Fibroblast of mammary gland (primary cell): ENCODE measurements around the gene IL19.
A peak's percentile ranks its signal among the peaks of the same experiment; 100 is the strongest.

Experiments
- DNase-seq: peaks from one replicate; pipeline ENCODE4 v3.0.0-alpha.2; 2010; ENCODE audit warnings: low read depth
- H3K4me3 ChIP-seq: 2 replicates; pipeline ENCODE4 v1.5.1; 2011; ENCODE audit warnings: low read depth, mild to moderate bottlenecking, low read length, moderate library complexity; ENCODE audit not compliant: control insufficient read depth
- TF ChIP-seq, protein P1 (sequence below): conservative IDR thresholded peaks from 2 replicates; pipeline ENCODE4 v1.5.1; 2011; ENCODE audit warnings: low read depth, low read length, inconsistent platforms; ENCODE audit not compliant: control insufficient read depth, insufficient read depth

Gene IL19

DNA sequence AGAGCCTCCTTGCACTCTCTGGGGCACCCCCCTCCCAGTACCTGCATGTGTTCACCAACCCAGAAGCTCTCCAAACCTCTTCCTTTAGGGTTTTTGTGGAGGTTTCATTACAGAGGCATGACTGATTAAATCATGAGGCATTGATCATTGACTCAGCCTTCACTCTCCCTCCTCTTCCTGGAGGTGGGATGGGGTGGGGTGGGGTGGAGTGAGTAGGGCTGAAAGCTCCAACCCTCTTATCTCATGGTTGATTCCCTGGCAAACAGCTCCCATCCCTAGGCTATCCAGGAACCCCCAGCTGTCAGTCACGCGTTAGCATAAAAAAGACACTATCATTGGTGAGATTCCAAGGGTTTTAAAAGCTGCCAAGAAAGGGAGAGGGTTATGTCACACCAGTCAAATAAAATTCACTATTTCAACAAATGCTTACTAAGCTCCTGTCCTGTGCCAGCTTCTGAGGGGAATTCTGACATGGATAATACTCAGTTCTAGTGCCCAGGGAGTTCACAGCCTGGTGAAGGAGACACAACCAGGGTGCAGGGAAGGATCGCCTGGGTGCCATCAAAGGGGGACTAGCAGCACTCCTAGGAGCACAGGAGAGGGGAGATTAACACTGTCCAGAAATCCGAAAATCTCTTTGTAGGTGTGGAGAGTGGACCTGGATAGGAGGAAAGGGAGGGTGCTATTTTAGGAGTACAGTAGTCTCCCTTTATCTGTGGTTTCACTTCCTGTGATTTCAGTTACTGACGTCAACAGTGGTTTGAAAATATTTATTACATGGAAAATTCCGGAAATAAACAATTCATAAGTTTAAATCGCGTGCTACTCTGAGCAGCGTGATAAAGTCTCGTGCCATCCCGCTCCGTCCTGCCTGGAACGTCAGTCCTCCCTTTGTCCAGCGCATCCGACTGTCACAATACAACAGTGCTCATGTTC, 119.8 kb downstream of the IL19 start:
- TF ChIP-seq, protein P1, sequence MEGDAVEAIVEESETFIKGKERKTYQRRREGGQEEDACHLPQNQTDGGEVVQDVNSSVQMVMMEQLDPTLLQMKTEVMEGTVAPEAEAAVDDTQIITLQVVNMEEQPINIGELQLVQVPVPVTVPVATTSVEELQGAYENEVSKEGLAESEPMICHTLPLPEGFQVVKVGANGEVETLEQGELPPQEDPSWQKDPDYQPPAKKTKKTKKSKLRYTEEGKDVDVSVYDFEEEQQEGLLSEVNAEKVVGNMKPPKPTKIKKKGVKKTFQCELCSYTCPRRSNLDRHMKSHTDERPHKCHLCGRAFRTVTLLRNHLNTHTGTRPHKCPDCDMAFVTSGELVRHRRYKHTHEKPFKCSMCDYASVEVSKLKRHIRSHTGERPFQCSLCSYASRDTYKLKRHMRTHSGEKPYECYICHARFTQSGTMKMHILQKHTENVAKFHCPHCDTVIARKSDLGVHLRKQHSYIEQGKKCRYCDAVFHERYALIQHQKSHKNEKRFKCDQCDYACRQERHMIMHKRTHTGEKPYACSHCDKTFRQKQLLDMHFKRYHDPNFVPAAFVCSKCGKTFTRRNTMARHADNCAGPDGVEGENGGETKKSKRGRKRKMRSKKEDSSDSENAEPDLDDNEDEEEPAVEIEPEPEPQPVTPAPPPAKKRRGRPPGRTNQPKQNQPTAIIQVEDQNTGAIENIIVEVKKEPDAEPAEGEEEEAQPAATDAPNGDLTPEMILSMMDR: no peak
- peak; percentile 71 for DNase-seq

DNA sequence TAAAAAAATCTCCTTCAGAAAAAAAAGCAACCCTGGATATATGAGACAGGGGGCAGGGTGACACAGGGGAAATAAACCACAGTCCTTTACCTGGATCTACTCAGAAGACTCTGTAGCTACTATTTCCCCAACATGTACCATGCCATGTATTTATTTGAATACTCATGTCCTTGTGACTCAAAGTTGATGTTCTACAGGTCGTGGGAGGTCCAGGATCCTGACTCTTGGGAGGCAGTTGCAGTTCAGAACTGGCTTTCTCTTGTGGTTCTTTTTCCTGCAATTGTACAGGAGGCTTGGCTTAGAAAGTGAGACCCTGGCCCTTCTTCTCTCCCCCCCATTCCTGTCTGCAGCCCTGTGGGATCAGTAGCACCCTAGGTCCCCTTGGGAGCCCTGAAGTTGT, 120.8 kb downstream of the IL19 start:
- peak; percentile 72 for DNase-seq
- TF ChIP-seq, protein P1: no peak
- no peak overlapping the region for H3K4me3 ChIP-seq

More for the DNA sequence above, 119.8 kb downstream of the IL19 start:
- no peak overlapping the region for H3K4me3 ChIP-seq
